HCT116 (cell line): ENCODE measurements around the gene S100A1. TPM values are rescaled to one million over a fixed set of nuclear protein-coding genes. Genes with fewer than 3 reads are reported as not detected.

Experiments
- ATAC-seq: fragments of 200-7000 bp; cut with Tn5 transposase; 2 replicates; pipeline ENCODE4 v1.9.1; 2020; ENCODE audit warnings: mild to moderate bottlenecking, moderate library complexity
- BruUV-seq: library from RNA; stranded (reverse); fragments of 400-500 nt; replicated peaks from 2 replicates; lab custom pipeline; 2021; lab: Mats Ljungman, UMichigan
- CTCF ChIA-PET: fragments of 300-600 bp; sonication (Branson Sonifier 250); formaldehyde crosslinking; loops from one replicate; lab custom pipeline; 2021; ENCODE audit warnings: antibody characterized with exemption; lab: Charles Lee
- POLR2A ChIA-PET: fragments of 300-600, 350-600 bp; sonication (Branson Sonifier 250); formaldehyde crosslinking; loops from one replicate; lab custom pipeline; 2021; ENCODE audit warnings: antibody characterized with exemption; lab: Charles Lee
- RAD21 ChIA-PET, 2 experiments: fragments of 300-600 bp; sonication (Branson Sonifier 250); formaldehyde crosslinking; loops; one replicate each; lab custom pipeline; 2023; ENCODE audit warnings: low total read pairs in 2 of 2; ENCODE audit not compliant: uncharacterized antibody in 2 of 2, unreplicated experiment in 2 of 2, low non-redundant PET in 1 of 2; lab: Charles Lee
- DNase-seq: peaks from one replicate; pipeline ENCODE4 v3.0.0-alpha.2; 2010; ENCODE audit warnings: low read depth, low spot score
- H2AFZ ChIP-seq: fragments of 200-600 bp; shearing (Covaris generic), sonication (generic); 2 replicates; pipeline ENCODE4 v1.6.1; 2017; ENCODE audit warnings: low read depth, mixed run types, mixed read lengths, antibody characterized with exemption, low read length; ENCODE audit not compliant: poor library complexity, severe bottlenecking
- H3K27ac ChIP-seq: 2 replicates; pipeline ENCODE4 v1.5.1; 2012; ENCODE audit warnings: low read depth, low read length
- H3K27me3 ChIP-seq: fragments of 200-600 bp; sonication (generic); 2 replicates; pipeline ENCODE4 v1.6.1; 2016; ENCODE audit warnings: mixed run types, low read length, mixed read lengths; ENCODE audit not compliant: insufficient read depth
- H3K36me3 ChIP-seq, 2 experiments: fragments of 200-500 bp in 1 of 2; fragments of 200-600 bp in 1 of 2; sonication (Bioruptor generic) in 1 of 2; sonication (generic) in 1 of 2; 2 replicates each; pipeline versions ENCODE4 v1.5.1 to v1.6.1; 2014 to 2016; ENCODE audit warnings: low read length in 2 of 2, inconsistent platforms in 1 of 2, mixed read lengths in 1 of 2, mixed run types in 1 of 2; ENCODE audit not compliant: insufficient read depth in 2 of 2, control insufficient read depth in 1 of 2
- H3K4me1 ChIP-seq, 2 experiments: fragments of 200-600 bp in 1 of 2; sonication (generic) in 1 of 2; 2 replicates each; pipeline versions ENCODE4 v1.5.1 to v1.6.1; 2012 to 2017; ENCODE audit warnings: low read length in 2 of 2, inconsistent platforms in 1 of 2, mild to moderate bottlenecking in 1 of 2, mixed read lengths in 1 of 2, mixed run types in 1 of 2, moderate library complexity in 1 of 2; ENCODE audit not compliant: insufficient read depth in 2 of 2, control insufficient read depth in 1 of 2
- H3K4me2 ChIP-seq: fragments of 200-600 bp; sonication (generic); 2 replicates; pipeline ENCODE4 v1.6.1; 2017; ENCODE audit warnings: mixed run types, low read length, mixed read lengths
- H3K4me3 ChIP-seq, 2 experiments: fragments of 200-600 bp in 1 of 2; sonication (generic) in 1 of 2; replicated peaks in 1 of 2; 2 replicates each; pipeline ENCODE4 v1.5.1; 2011 to 2016; ENCODE audit warnings: low read length in 2 of 2, control low read depth in 1 of 2, low read depth in 1 of 2, mild to moderate bottlenecking in 1 of 2, mixed read lengths in 1 of 2, mixed run types in 1 of 2
- H3K79me2 ChIP-seq: fragments of 200-600 bp; sonication (generic); 2 replicates; pipeline ENCODE4 v1.6.1; 2017; ENCODE audit warnings: mild to moderate bottlenecking, mixed run types, low read length, moderate library complexity, mixed read lengths; ENCODE audit not compliant: insufficient read depth
- H3K9ac ChIP-seq: fragments of 200-600 bp; sonication (generic); 2 replicates; pipeline ENCODE4 v1.6.1; 2016; ENCODE audit warnings: low read length, mixed read lengths
- H3K9me2 ChIP-seq: fragments of 200-600 bp; sonication (generic), shearing (Covaris generic); 2 replicates; pipeline ENCODE4 v1.6.1; 2017; ENCODE audit warnings: mixed run types, mild to moderate bottlenecking, moderate library complexity; ENCODE audit not compliant: insufficient read depth
- H3K9me3 ChIP-seq, 2 experiments: fragments of 200-500 bp in 1 of 2; fragments of 200-600 bp in 1 of 2; sonication (Bioruptor generic) in 1 of 2; sonication (generic) in 1 of 2; 2 replicates each; pipeline ENCODE4 v1.6.1; 2014 to 2017; ENCODE audit warnings: low read length in 2 of 2, mixed read lengths in 2 of 2, inconsistent platforms in 1 of 2, low read depth in 1 of 2, mild to moderate bottlenecking in 1 of 2, mixed run types in 1 of 2, moderate library complexity in 1 of 2; ENCODE audit not compliant: control insufficient read depth in 1 of 2, insufficient read depth in 1 of 2
- H4K20me1 ChIP-seq: fragments of 200-600 bp; sonication (generic), shearing (Covaris generic); 2 replicates; pipeline ENCODE4 v1.6.1; 2017; ENCODE audit warnings: mixed run types, mild to moderate bottlenecking, moderate library complexity; ENCODE audit not compliant: insufficient read depth
- ATF3 ChIP-seq: IDR thresholded peaks from 2 replicates; pipeline ENCODE4 v1.6.1; 2012
- CBX3 ChIP-seq: IDR thresholded peaks from 2 replicates; pipeline ENCODE4 v1.6.1; 2012; ENCODE audit warnings: low read depth
- CEBPB ChIP-seq: IDR thresholded peaks from 2 replicates; pipeline ENCODE4 v1.6.1; 2012; ENCODE audit warnings: low read depth
- CTCF ChIP-seq, 3 experiments: fragments of 200-600 bp in 1 of 3; sonication (generic) in 1 of 3; IDR thresholded peaks in 2 of 3; conservative IDR thresholded peaks in 1 of 3; 2 replicates each; pipeline ENCODE4 v1.5.1; 2012 to 2017; ENCODE audit warnings: low read depth in 2 of 3, low read length in 2 of 3, antibody characterized with exemption in 1 of 3, borderline replicate concordance in 1 of 3, control low read depth in 1 of 3, mild to moderate bottlenecking in 1 of 3, mixed read lengths in 1 of 3, mixed run types in 1 of 3, moderate library complexity in 1 of 3; ENCODE audit not compliant: insufficient read depth in 1 of 3
- ELF1 ChIP-seq: IDR thresholded peaks from 2 replicates; pipeline ENCODE4 v1.6.1; 2012; ENCODE audit warnings: low read depth, borderline replicate concordance
- EZH2 ChIP-seq: fragments of 200-600 bp; sonication (generic); IDR thresholded peaks from 2 replicates; pipeline ENCODE4 v1.6.1; 2017; ENCODE audit warnings: antibody characterized with exemption, mixed run types
- FOSL1 ChIP-seq: IDR thresholded peaks from 2 replicates; pipeline ENCODE4 v1.6.1; 2012; ENCODE audit warnings: low read depth
- JUND ChIP-seq: IDR thresholded peaks from 2 replicates; pipeline ENCODE4 v1.6.1; 2012
- MAX ChIP-seq: IDR thresholded peaks from 2 replicates; pipeline ENCODE4 v1.6.1; 2012
- POLR2AphosphoS5 ChIP-seq: IDR thresholded peaks from 2 replicates; pipeline ENCODE4 v1.6.1; 2011; ENCODE audit warnings: mild to moderate bottlenecking, low read depth, low read length, moderate library complexity
- RAD21 ChIP-seq: IDR thresholded peaks from 2 replicates; pipeline ENCODE4 v1.6.1; 2012; ENCODE audit warnings: low read depth, mild to moderate bottlenecking
- REST ChIP-seq: IDR thresholded peaks from 2 replicates; pipeline ENCODE4 v1.6.1; 2012; ENCODE audit warnings: low read depth
- SP1 ChIP-seq: IDR thresholded peaks from 2 replicates; pipeline ENCODE4 v1.6.1; 2012; ENCODE audit warnings: low read depth
- SRF ChIP-seq: IDR thresholded peaks from 2 replicates; pipeline ENCODE4 v1.6.1; 2012; ENCODE audit warnings: low read depth
- TCF7L2 ChIP-seq: IDR thresholded peaks from 2 replicates; pipeline ENCODE4 v1.7.0; 2011; ENCODE audit warnings: borderline replicate concordance, inconsistent platforms; ENCODE audit not compliant: insufficient read depth, insufficient read length; ENCODE audit errors: extremely low read depth
- ZNF274 ChIP-seq: fragments of 200-500 bp; sonication (Bioruptor generic); IDR thresholded peaks from 2 replicates; pipeline ENCODE4 v1.6.1; 2014; ENCODE audit warnings: mild to moderate bottlenecking, low read depth, low read length, inconsistent platforms
- intact Hi-C: fragments of 100-400 bp; cut with micrococcal nuclease; formaldehyde crosslinking; loops from 2 replicates; pipeline ENCODE4 v1.10.0; 2022
- total RNA-seq: library from RNA; stranded (reverse); gene quantifications from one replicate; pipeline ENCODE4 v1.2.1, GENCODE V29; 2021; ENCODE audit not compliant: unreplicated experiment

S100A1 gene
- total RNA-seq, 1 experiment from 2014 or later: 0.30 TPM

- TF ChIP-seq CBX3: no peak
- TF ChIP-seq SRF: no peak
- no peak for TF ChIP-seq POLR2AphosphoS5
- TF ChIP-seq CEBPB: no peak
- TF ChIP-seq EZH2: no peak
- no peak for TF ChIP-seq REST
- no peak for TF ChIP-seq RAD21
- TF ChIP-seq FOSL1: no peak
- no peak for TF ChIP-seq ATF3
- no peak for TF ChIP-seq ELF1
- TF ChIP-seq CTCF (IDR thresholded peaks at IDR 0.05 in 2 of 3, conservative IDR thresholded peaks at IDR 0.05 in 1 of 3; ENCODE audit: borderline replicate concordance in 1 of 3, insufficient read depth in 1 of 3, low read depth in 2 of 3, low read length in 2 of 3): no peak
- TF ChIP-seq JUND: no peak
- TF ChIP-seq SP1: no peak
- no peak for TF ChIP-seq TCF7L2
- no peak for TF ChIP-seq MAX
- no peak for TF ChIP-seq ZNF274
- ATAC-seq (no peak), DNase-seq (no peak)
- no peaks in the 10 kb centered on the region for H4K20me1 ChIP-seq
- no peaks in the 10 kb centered on the region for H3K9me3 ChIP-seq
- H3K27me3 ChIP-seq: no peaks in the 10 kb centered on the region
- ChIA-PET RAD21 (interaction anchor here in 1 of 2 experiments (1.0 kb wide), 1 partner anchor 12 kb away, joined by 3 read pairs; the partner anchor contains the start of gene S100A13), POLR2A (interaction anchor here (1.0 to 9.1 kb wide), 10 partner anchors 11 to 105 kb away, joined by 3 to 172 read pairs (median 6); partner anchors contain the start of genes CHTOP, S100A1, S100A13 and S100A4), CTCF (interaction anchor here (0.6 to 7.7 kb wide), 4 partner anchors 12 to 47 kb away, joined by 3 to 76 read pairs (median 20); partner anchors contain the start of genes S100A1 and S100A13)
- H3K27ac ChIP-seq: peak overlapping the region; percentile 79
- no peaks in the 10 kb centered on the region for H3K36me3 ChIP-seq
- H2AFZ ChIP-seq: no peak overlapping the region
- H3K4me1 ChIP-seq: peaks cover 50 to 72% of the 10 kb centered on the region in 2 experiments
- H3K4me3 ChIP-seq: peak overlapping the region; percentile 50 to 57
- intact Hi-C loops: no loop called here
- no peaks in the 10 kb centered on the region for H3K9me2 ChIP-seq
- H3K4me2 ChIP-seq: peak overlapping the region; percentile 73
- BruUV-seq: no TSS peak
- H3K79me2 ChIP-seq: peaks cover 46% of the 10 kb centered on the region
- peak overlapping the region; percentile 61 for H3K9ac ChIP-seq
These were observed 12.8 kb upstream of the S100A1 start for GRCh38 chr1:153615406-153615805.
